ENCODE measurements around the gene SLIT3. TPM values are rescaled to one million over a fixed set of nuclear protein-coding genes. Genes with fewer than 3 reads are reported as not detected.

SLIT3 gene
- total RNA-seq, 1 experiment from 2014 or later = 0.92 TPM

DNA sequence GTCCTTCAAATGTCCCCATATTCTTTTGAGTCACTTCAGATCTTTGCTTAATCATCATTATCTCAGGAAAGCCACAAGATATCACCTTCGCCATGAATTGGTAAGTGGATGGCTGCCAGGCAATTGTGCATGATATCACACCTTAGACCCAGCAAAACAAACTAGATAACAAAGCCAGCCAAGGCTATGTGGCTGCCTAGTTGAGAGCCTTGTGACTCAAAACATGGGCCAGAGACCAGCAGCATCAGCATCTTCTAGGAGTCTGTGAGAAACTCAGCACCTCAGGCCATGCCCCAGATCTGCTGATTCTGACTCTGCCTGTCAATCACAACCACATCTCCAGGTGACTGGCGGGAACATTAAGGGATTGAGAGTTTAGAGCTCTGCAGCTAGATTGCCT is 82.8 kb downstream of the SLIT3 start:
- WGBS (ENCODE audit: extremely low coverage, insufficient read length, low lambda C conversion rate) = no CpG with 5 or more reads among the region's 2 CpGs
- Mint-ChIP-seq H3K4me1 (peaks cover 0 to 4% of the 10 kb centered on the region in 2 experiments; a peak in 1 of 4 replicates), H3K4me3 (no peak overlapping the region), H3K27me3 (ENCODE audit: low read depth) (peaks cover 97% of the 10 kb centered on the region), H3K36me3 (ENCODE audit: insufficient read depth in 1 of 3, low read depth in 3 of 3) (no peaks in the 10 kb centered on the region; a peak in 1 of 7 replicates), H3K27ac (no peak overlapping the region), H3K9me3 (no peaks in the 10 kb centered on the region; a peak in 2 of 5 replicates)
- H3T11ph ChIP-seq (ENCODE audit: low read length) = no peak overlapping the region
- no peaks in the 10 kb centered on the region for H3K79me1 ChIP-seq (ENCODE audit: insufficient read depth, low read depth, low read length, poor library complexity, severe bottlenecking)
- H3K9ac ChIP-seq (ENCODE audit: extremely low read depth, insufficient read length, low read length) = no peak overlapping the region
- H4K8ac ChIP-seq (replicated peaks; ENCODE audit: insufficient read length, low read depth, low read length) = no peak overlapping the region
- no peak overlapping the region for H2BK20ac ChIP-seq (ENCODE audit: low read depth, low read length, poor library complexity, severe bottlenecking)
- no peaks in the 10 kb centered on the region for H3K9me3 ChIP-seq (ENCODE audit: control insufficient read depth, low read depth, low read length)
- no peak overlapping the region for H3K18ac ChIP-seq (ENCODE audit: insufficient read length, low read depth, low read length)
- H2BK12ac ChIP-seq (ENCODE audit: insufficient read length, low read depth, low read length) = no peak overlapping the region
- H3K79me2 ChIP-seq (ENCODE audit: insufficient read depth, low read length) = no peaks in the 10 kb centered on the region
- H3K23me2 ChIP-seq (ENCODE audit: insufficient read length, low read depth, low read length, poor library complexity, severe bottlenecking) = no peaks in the 10 kb centered on the region
- peaks cover 24% of the 10 kb centered on the region for H3K27me3 ChIP-seq (ENCODE audit: insufficient read depth, low read length)
- TF ChIP-seq, protein P1, sequence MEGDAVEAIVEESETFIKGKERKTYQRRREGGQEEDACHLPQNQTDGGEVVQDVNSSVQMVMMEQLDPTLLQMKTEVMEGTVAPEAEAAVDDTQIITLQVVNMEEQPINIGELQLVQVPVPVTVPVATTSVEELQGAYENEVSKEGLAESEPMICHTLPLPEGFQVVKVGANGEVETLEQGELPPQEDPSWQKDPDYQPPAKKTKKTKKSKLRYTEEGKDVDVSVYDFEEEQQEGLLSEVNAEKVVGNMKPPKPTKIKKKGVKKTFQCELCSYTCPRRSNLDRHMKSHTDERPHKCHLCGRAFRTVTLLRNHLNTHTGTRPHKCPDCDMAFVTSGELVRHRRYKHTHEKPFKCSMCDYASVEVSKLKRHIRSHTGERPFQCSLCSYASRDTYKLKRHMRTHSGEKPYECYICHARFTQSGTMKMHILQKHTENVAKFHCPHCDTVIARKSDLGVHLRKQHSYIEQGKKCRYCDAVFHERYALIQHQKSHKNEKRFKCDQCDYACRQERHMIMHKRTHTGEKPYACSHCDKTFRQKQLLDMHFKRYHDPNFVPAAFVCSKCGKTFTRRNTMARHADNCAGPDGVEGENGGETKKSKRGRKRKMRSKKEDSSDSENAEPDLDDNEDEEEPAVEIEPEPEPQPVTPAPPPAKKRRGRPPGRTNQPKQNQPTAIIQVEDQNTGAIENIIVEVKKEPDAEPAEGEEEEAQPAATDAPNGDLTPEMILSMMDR (conservative IDR thresholded peaks at IDR 0.05) = no peak
- H3K23ac ChIP-seq (ENCODE audit: insufficient read length, low read depth, low read length) = no peak overlapping the region
- no peak overlapping the region for H3K56ac ChIP-seq (ENCODE audit: insufficient read length, low read depth, low read length)
- no peak overlapping the region for H3K27ac ChIP-seq (ENCODE audit: insufficient read length, low read depth, low read length)
- H2AFZ ChIP-seq (ENCODE audit: low read length) = no peak overlapping the region
- H3K14ac ChIP-seq (ENCODE audit: insufficient read depth, low read length) = no peak overlapping the region
- no peaks in the 10 kb centered on the region for H3K4me1 ChIP-seq (ENCODE audit: insufficient read depth, low read length)
- H4K5ac ChIP-seq (ENCODE audit: insufficient read length, low read depth, low read length) = no peak overlapping the region
- no peaks in the 10 kb centered on the region for H4K20me1 ChIP-seq (ENCODE audit: control insufficient read depth, insufficient read depth, insufficient read length)
- H4K91ac ChIP-seq (ENCODE audit: insufficient read length, low read depth, low read length) = no peak overlapping the region
- H3K4me2 ChIP-seq (ENCODE audit: insufficient read depth, insufficient read length, low read length) = no peak overlapping the region
- no peak overlapping the region for H2BK15ac ChIP-seq (ENCODE audit: low read depth, low read length)
- no peak overlapping the region for H2BK120ac ChIP-seq (ENCODE audit: low read depth, low read length, poor library complexity, severe bottlenecking)
- no peak overlapping the region for H3K4ac ChIP-seq (ENCODE audit: low read depth, low read length)
- H2BK5ac ChIP-seq (ENCODE audit: insufficient read length, low read length) = no peak overlapping the region
- no peak for DNase-seq
- no peak overlapping the region for H2AK5ac ChIP-seq (ENCODE audit: insufficient read length, low read length)
